Daoy (cell line): ENCODE data around the gene DNAJA4. TPM values are rescaled to one million over a fixed set of nuclear protein-coding genes. Genes with fewer than 3 reads are reported as not detected.

Experiments used
- DNase-seq: peaks from one replicate; pipeline ENCODE4 v3.0.0-alpha.2; 2015; ENCODE audit warnings: low read depth
- total RNA-seq: library from RNA; depleted of rRNA; stranded (reverse); fragments of >200 nt; shearing (Covaris generic); gene quantifications from 2 replicates; pipeline ENCODE4 v1.2.3, GENCODE V29; 2014; rRNA removed

The DNAJA4 gene
- total RNA-seq, 1 experiment from 2014 or later: 1.6 TPM

DNA sequence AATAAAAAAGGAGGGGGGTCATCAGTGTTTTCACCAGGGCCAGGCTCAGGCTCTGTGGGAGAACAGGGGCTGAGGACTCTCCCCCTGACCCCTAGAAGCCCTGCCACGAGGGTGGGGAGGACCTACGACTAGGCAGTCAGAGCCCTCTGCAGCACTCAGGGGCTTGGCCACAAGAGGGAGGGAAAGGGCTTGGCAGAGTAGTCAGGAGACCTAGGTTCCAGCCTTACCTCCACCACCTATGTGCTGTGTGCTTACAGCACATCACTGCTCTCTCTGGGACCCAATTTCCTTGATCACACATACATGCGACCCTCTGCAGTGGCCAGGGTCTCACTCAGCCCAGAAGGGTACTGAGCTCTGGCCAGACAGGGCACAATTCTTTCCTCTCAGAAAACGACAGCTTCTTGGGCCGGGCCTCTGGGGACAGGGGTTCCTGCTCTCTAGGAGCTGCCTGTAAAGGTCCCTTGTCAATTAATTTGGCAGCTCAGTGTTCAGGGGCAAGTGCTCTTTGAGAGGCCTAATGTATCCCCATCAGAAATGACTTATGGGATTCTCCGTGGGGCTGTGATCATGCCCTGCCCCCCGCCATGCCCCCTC lies 51.4 kb downstream of the DNAJA4 start:
- no peak for DNase-seq

DNA sequence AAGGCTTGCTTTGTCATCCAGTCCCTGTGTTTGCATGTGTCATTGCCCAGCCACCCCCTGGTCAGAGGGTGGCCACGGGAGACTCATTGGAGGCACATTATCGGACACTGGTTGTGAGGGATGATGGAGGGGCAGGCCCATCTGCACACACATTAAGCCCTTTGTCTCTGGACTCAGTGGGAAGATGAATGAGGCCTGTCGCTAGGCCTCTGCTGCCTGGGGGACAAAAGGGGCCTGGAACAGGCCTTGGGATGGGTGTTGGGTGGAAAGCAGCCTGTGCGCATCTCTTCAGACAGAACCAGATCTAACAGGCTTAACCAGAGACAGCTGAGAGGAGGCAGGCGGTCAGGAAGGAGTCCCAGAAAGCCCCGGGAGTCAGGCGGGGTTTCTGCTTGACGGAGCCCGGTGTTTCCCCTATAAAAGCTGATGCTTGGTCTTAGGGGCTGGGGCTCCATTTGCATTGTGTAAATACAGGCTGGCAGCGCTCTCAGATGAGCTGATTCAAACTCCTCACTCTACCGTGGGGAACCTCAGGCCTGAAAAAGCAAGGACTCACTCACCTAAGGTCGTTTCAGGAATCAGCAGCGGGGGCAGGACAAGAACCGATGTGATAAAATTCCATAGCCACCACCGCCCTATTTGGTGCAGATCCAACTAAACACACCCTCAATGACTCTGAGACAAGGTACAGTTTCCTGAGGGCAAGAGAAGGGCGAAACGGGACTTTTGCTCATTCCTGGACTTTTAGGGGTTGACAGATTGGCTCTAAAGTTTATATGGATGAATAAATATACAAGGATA lies 52.1 kb downstream of the DNAJA4 start:
- no peak for DNase-seq

DNA sequence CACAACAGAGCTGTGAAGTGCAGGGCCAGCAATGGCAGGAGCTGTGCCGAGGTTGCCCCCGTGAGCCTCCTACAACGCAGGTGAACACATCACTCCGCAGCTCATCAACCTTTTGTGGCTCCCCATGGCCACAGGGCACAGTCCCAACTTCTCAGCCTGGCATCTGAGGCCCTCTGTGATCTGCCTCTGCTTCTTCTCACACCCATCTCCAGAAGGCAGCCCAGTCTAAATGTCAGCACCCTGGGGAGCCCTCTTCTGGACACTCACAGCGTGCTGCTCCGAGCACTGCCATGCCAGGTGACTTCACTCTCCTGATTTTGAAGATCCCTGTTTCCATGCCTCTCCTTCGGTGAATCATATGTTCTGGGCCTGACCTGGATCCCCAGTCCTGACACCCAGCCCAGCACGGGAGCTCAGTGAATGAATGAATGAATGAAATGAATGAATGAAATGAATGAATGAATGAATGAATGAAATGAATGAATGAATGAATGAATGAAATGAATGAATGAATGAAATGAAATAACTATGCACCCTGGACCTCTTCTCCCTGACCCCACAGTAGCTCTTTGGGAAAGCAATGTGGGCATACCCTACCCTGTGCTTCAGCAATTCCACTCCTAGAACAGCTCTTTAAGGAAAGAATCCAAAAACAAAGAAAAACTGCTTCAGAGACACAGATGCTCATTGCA lies 52.9 kb downstream of the DNAJA4 start:
- no peak for DNase-seq

DNA sequence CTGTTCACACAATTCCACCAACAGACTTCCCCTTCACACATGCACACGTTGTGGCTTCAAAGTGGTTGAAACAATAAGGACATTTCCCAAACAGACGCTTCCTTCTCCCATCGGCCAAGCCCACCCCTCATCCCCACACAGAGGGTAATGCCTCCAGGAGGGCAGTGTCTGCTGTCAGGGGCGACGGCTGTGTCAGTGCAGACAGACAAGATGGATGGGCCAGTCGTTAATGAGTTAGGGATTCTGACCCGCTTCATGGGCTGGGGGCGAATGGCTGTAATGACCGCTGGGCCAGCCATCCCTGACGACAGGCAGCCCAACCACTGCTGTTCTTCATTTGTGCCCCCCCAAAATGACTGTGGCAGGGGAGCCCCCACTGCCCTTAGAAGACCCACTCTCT lies 55.2 kb downstream of the DNAJA4 start:
- no peak for DNase-seq

DNA sequence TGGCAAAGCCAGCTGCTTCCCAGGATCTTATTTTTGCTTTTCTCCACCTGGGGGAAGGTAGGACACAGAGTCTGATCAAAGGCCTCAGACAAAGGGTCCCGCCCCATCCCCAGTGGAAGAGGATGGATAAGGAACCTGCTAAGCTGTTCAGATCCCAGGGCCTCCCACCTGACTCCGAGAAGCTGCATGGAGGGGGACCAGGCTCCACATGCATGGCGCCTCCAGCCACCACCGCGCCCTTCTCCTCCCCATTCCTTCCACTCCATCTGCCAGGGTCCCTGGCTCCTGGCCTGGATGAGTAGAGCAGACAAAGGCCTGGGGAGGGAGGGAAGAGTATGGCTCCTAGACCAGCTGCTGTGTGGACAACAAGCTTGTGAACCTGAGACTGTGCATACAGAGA lies 55.8 kb downstream of the DNAJA4 start:
- no peak for DNase-seq

DNA sequence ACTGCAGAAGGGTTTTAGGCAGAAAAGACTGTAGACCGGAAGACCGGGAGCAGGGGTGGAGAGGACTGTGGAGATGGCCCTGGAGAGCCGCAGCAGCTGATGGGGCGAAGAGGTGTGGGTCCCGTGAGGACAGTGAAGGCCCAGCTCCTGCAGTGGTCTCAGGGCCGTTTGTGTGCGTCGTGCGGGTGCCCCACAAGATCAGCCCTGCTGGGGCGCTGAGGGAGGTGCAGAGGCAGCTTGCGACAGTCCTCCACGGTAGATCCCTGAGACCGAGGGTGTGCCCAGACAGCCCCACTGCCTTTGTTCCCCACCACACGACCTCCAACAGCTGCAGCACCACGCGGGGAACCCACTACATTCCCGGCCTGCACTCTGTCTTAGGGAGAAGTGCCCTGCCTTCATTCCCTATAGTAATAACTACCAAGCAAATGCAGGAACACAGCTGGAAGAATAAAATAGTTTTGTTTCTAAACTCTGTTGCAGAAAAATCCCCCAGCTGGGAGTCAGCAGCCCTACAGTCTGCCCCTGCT lies 56.7 kb downstream of the DNAJA4 start:
- DNase-seq: no peak

DNA sequence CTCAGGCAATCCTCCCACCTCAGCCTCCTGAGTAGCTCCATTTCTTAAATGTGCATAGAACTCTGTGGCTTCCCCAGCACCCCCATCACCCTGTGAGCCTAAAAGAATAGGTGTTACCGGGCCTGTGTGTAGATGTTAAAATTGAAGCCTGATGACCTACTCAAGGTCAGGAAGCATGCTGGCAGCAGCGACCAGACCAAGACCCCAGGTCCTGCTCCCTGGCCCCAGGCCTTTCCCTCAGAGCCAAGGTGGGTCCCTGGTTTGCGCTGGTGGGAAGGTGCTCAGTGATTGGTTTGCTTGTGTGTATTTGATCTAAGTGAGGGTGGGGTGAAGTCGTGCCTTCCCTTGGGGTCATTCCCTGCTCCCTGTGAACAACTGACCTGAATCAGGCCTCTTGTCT lies 57.4 kb downstream of the DNAJA4 start:
- DNase-seq: no peak

DNA sequence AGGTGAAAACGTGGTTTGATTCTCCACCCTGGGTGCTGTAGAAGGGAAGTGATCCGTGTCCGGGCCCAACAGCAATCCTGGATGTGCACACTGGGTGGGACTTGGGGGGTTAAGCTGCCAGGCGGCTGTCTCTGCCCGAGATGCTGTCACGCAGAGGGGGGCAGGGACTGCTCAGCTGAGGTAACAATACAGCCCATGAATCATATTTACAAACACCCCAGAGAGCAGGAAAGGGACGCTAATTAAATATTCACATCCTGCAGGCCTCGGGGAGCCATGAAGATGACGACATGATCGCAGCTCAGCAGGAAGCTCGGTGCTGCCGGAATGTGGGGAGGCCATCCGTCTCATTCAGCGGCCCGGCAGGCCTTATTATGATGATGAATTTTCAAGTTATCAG lies 57.9 kb downstream of the DNAJA4 start:
- DNase-seq: peak; percentile 87

DNA sequence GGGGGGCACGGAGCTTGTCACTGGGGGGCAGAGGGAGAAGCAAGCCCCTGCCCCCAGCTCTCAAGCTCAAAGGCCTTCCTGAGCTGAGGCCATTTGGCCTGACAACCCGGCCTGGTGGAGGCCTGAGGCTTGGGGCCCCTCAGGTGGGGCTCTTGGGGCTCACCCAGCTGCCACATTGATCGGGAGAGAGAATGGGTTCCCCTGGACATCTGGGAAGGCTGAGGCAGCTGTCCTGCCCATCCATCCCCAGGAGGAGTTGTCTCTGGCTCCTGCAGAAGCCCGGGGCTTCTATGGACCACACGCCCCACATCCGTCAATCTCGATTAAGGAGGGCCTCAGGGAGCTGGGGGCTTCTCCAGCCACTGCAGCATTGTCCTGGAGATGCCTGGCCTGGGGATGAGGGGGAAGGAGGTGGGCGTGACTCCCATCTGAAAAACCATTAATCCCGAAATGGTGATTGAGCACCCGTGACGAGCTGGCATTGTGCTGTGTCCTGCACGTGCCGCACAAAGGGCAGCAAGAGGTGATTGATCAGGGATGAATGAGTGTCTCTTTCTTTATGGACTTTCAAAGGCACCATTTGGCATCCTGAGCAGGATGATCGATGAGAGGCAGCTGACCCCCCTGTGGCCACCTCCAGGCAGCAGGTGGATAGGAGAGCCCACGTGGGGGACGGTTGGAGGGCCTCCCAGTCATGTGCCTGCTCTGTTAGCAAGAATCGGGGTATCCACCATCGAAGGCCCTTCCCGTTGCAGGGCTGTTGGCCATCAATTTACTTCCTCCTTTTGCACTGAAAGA lies 58.6 kb downstream of the DNAJA4 start:
- DNase-seq: no peak

DNA sequence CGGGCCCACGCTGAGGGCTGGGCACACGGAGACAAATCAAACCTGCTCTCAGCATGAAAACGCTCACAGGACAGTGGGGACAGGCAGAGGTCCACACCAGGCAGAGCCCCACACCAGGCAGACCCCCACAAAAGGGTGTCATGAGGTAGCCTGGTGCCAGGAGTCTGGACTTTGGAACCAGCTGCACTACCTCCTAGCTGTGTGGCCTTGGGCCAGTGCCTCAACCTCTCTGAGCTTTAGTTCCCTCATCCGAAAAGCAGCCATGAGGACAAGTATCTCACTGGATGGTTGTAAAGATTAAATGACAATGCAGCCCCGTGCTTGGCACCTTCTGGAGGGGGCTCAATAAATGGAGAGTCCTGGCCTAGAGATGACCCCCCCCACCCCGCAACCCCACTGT lies 59.3 kb downstream of the DNAJA4 start:
- DNase-seq: no peak

DNA sequence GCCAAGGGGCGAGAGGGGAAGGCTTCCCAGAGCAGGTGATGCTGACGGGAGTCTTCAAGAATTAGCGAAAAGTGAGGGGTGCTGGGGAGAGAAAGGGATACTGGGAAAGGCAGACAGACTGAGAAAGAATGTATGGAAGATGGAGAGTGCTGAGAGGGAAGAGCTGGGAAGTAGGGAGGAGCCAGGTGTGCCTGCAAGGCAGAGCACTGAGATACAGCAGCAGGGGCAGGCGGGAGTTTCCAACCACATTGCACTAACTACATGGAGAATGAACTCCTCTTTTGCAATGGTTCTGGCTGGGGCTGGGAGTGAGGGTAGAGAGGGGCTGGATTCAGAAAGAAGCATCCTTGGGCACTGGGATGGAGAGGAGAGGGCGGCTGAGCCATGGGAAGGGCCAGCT lies 59.8 kb downstream of the DNAJA4 start:
- DNase-seq: no peak

DNA sequence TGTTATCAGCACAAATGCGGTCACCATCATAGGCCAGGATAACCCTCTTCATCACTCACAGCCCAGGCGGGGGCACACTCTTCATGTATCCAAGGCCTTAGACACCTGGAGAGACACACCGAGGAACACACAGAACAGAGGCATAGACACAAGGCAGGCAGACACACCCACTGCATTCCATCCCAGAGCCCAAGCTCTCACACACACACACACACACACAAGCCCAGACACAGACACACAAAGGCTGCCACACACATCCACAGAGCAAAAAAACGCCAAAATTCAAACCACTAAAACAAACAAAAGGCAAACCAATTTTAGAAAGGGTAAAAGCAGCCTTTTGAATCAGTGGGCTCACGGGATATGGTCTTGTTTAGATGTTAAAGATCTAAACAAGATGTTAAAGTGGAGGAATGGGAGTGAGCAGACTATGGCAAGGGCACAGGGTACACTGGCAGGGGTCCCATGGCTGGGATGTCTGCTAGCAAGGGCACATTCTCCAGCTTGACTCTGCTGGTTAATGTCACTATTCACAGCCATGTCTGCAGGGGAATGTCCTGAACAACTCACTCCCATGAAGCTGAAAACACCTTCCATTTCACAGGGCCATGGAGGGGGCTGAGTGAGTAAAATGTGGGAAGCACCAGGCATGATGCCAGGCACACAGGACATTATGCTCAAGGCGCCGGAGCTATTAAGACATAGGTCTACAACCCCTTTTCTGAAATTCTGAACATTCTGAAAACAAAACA lies 60.9 kb downstream of the DNAJA4 start:
- peak; percentile 61 for DNase-seq

DNA sequence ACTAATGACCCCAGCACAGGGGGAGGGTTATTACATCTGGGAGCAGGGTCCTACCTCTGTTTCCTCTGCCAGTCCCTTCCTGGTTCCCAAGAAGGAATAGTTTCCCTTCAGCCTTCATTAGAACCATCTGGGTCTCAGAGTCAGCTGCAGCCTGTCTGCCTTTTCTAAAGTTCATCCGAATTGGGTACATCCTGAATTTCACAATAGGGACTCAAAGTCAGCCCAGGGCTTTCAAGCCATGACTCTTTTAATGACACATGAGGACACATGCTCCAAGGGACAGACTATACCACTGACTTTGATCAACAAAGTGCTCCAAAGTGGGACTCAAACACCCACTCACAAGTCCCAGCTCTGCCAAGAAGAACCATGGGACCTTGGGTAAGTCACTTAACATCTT lies 63.1 kb downstream of the DNAJA4 start:
- DNase-seq: no peak

DNA sequence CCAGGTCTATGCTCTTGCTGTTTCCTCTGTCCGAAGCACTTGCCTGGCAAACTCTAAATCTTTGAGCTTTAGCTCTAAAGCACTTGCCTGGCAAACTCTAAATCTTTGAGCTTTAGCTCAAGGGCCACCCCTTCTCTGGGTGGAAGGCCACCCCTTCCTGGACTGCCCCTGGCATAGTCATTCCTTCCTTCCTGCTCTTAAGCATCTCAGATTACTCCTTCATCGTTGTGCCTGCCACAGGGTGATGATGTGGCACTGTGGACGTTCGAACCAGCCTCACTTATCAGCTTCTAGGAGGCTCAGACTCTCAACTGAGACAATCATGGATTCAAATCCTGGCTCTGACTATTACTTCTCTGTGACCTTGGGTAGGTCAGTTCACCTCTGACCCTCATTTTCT lies 65.3 kb downstream of the DNAJA4 start:
- DNase-seq: peak; percentile 50

Other genes starting within 250 kb of the DNAJA4 start
- 8.2 and 8.7 TPM in 2 replicates for gene TBC1D2B, start 186.9 kb upstream of the DNAJA4 start, total RNA-seq
- gene SH2D7, start 172.0 kb upstream of the DNAJA4 start, total RNA-seq: not detected in 2 replicates
- 2.0 and 6.7 TPM in 2 replicates for gene CIB2, start 133.1 kb upstream of the DNAJA4 start, total RNA-seq
- 56.3 and 74.2 TPM in 2 replicates for gene IDH3A, start 115.2 kb upstream of the DNAJA4 start, total RNA-seq
- not detected in 2 replicates for gene ACSBG1, start 30.0 kb upstream of the DNAJA4 start, total RNA-seq
- 104 and 162 TPM in 2 replicates for gene SKIC8, start 35.0 kb downstream of the DNAJA4 start, total RNA-seq
- gene CRABP1, start 75.8 kb downstream of the DNAJA4 start, total RNA-seq: 0.23 and 2.2 TPM in 2 replicates
- 6.8 and 10.1 TPM in 2 replicates for gene IREB2, start 173.7 kb downstream of the DNAJA4 start, total RNA-seq
- 3.0 and 3.8 TPM in 2 replicates for gene HYKK, start 243.0 kb downstream of the DNAJA4 start, total RNA-seq